Endothelial cell of umbilical vein (primary cell): ENCODE results near the gene RHAG.

ENCODE experiments used
- CTCF ChIP-seq, 2 donors: IDR thresholded peaks; 1 replicate in 1 of 2; 2 replicates in 1 of 2; pipeline ENCODE4 v1.5.1; 2011; ENCODE audit warnings: low read length in 2 of 2, mild to moderate bottlenecking in 2 of 2, moderate library complexity in 2 of 2, control low read depth in 1 of 2, inconsistent platforms in 1 of 2, low read depth in 1 of 2; ENCODE audit not compliant: insufficient read depth in 1 of 2; ENCODE audit errors: extremely low read depth in 1 of 2
- EZH2 ChIP-seq: IDR thresholded peaks from 2 replicates; pipeline ENCODE4 v1.6.1; 2012; ENCODE audit warnings: borderline replicate concordance, low read depth, mild to moderate bottlenecking, moderate library complexity, low read length, inconsistent platforms; ENCODE audit not compliant: severe bottlenecking
- FOS ChIP-seq: IDR thresholded peaks from 2 replicates; pipeline ENCODE4 v1.6.1; 2011; ENCODE audit warnings: mild to moderate bottlenecking, low read length, moderate library complexity, borderline replicate concordance; ENCODE audit not compliant: insufficient read depth
- MAX ChIP-seq: IDR thresholded peaks from 2 replicates; pipeline ENCODE4 v1.6.1; 2011; ENCODE audit not compliant: insufficient read depth, insufficient read length
- MYC ChIP-seq: IDR thresholded peaks from one replicate; pipeline ENCODE4 v1.6.1; 2011; ENCODE audit warnings: mild to moderate bottlenecking, low read depth, low read length
- POLR2A ChIP-seq: IDR thresholded peaks from 2 replicates; pipeline ENCODE4 v1.6.1; 2012; ENCODE audit warnings: low read depth, mild to moderate bottlenecking, control low read depth, low read length

- no peak for TF ChIP-seq CTCF (IDR thresholded peaks at IDR 0.05; ENCODE audit: extremely low read depth in 1 of 2, insufficient read depth in 1 of 2, low read depth in 1 of 2, low read length in 2 of 2)
- TF ChIP-seq MAX, result no peak
- TF ChIP-seq POLR2A, result no peak
- TF ChIP-seq EZH2, result no peak
- no peak for TF ChIP-seq MYC
- TF ChIP-seq FOS, result no peak
Observed at GRCh38 chr6:49579649-49580048, 57.0 kb downstream of the RHAG start.
